HG02678 (cell line): ENCODE measurements around the gene OIP5.
"Not testable (repeated sequence)": the region's sequence is repeated elsewhere in the genome, so short reads cannot be mapped to it uniquely, and the experiment has no call there.

Experiments
- ATAC-seq: cut with Tn5 transposase; IDR thresholded peaks from one replicate; pipeline ENCODE4 v1.9.1; 2021; ENCODE audit warnings: mild to moderate bottlenecking, moderate library complexity; ENCODE audit not compliant: unreplicated experiment

OIP5 gene

DNA sequence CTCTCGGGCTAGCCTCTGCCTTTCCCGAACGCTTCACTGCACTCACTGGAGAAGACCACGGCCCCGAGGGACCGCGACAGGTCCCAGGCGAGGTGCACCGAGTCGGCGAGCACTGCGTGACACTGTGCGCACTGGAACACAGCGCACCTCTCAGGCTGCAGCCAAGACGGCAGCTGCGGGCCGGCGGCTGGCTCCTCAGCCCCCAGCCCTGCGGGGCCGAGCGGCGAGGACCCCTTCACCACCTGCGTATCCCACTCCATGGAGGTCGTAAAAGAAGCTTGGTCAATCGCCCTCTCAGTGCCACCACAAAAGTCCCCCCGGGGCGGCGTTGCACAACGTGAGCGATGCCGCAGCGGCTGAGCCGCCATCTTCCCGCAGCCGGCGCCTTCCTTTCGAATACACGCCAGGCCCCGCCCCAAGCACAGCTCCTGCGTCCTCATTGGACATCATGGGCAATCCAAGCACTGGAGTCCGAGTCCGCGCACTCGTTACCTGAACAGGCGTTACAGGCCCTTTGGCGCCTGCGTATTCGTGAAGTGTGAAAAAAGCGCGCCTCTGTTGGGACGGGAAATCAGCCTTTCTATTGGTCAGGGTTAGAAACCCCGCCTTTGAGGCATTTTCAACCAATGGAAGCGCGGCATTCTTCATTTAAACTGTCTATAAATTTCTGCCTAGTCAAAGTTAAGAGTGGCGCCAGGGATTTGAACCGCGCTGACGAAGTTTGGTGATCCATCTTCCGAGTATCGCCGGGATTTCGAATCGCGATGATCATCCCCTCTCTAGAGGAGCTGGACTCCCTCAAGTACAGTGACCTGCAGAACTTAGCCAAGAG is at the start of gene OIP5, which contains the start of gene NUSAP1:
OIP5 (minus strand) TSS at position 398 of the 832 bp plus-strand sequence; CDS start at position 368, 30 bp downstream.
NUSAP1 (plus strand) TSS at position 688 of the 832 bp plus-strand sequence; CDS start at position 765, 77 bp downstream.
- ATAC-seq = peak; percentile 91

GRCh38 chr15:41377978-41378377 is 45.6 kb upstream of the OIP5 start:
- no peak for ATAC-seq

DNA sequence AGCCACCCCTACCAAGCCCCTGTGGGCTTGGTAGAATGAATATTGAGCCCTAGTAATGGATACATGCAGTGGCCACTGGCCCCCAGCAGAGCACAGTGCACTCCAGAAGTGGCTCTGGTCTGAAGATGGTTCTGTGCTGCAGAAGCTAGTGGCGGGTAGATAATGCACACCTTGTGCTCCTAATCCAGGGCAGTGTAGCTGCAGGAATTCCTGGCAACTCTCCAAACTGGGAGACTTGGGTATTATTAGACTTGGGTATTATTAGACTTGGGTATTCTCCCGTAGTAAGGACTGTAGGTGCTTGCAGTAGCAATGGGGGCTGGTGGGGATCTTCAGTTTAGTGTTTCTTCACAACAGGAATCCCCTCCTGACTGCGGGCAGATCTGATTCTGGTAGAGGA is 35.0 kb upstream of the OIP5 start:
- no peak for ATAC-seq

- no peak for ATAC-seq
Measured at GRCh38 chr15:41354371-41354770, 22.0 kb upstream of the OIP5 start.

- no peak for ATAC-seq
Measured at GRCh38 chr15:41350057-41350717, 17.8 kb upstream of the OIP5 start.

DNA sequence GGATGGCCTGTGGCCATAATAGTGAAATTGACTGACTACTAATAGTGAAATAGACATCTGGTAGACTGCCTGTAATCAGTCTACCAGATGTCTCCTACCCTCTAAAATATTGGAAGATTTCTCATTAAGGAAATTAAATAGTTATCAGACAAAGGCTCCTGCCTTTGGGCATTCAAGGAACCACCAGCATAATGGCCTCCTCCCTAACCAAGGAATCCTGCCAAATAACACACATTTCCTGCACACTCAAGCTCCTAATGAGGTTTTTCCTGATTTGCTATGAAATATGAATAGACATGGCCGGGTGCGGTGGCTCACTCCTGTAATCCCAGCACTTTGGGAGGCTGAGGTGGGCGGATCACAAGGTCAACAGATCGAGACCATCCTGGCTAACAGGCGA is 14.8 kb upstream of the OIP5 start:
- ATAC-seq = no peak

DNA sequence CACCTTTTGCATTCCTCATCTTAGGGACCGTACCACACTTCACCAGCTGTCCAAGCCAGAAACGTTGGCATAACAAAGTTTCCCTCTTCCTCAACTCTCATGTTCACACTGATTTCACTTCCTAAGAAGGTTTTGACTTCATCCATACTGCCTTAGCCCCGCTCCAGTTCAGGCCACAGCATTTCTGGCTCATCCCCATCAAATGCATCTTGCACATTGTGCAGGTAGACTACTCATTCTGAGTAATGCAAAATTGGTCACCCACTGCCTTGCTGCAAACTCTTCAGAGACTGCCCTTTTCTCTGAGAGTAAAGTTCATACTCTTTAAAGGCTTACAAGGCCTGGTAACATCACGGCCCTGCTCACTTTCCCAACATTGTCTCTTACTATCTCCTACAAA is 9.1 kb upstream of the OIP5 start:
- ATAC-seq = no peak

DNA sequence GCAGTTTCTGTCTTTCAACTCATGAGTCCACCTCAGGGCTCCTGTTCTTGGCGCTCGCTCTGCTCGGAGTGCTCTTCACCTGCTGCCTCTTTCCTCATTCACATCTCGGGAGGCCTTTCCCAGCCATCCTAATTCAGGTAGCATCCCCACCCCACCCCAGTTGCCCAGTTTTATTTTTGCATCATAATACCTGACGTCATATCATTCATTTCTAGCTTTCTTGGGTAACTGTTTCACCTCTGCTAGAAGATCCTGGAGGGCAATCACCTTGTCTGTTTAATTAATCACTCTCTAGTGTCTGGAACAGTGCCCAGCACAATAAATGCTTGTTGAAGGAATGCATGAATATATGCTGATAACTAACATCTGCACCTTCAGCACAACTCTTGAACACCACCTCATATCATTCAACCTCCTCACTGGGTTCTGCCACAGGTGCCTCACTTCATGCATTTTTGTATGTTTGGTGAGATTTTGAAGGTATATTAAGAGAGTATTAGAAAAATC is 7.9 kb upstream of the OIP5 start:
- no peak for ATAC-seq

DNA sequence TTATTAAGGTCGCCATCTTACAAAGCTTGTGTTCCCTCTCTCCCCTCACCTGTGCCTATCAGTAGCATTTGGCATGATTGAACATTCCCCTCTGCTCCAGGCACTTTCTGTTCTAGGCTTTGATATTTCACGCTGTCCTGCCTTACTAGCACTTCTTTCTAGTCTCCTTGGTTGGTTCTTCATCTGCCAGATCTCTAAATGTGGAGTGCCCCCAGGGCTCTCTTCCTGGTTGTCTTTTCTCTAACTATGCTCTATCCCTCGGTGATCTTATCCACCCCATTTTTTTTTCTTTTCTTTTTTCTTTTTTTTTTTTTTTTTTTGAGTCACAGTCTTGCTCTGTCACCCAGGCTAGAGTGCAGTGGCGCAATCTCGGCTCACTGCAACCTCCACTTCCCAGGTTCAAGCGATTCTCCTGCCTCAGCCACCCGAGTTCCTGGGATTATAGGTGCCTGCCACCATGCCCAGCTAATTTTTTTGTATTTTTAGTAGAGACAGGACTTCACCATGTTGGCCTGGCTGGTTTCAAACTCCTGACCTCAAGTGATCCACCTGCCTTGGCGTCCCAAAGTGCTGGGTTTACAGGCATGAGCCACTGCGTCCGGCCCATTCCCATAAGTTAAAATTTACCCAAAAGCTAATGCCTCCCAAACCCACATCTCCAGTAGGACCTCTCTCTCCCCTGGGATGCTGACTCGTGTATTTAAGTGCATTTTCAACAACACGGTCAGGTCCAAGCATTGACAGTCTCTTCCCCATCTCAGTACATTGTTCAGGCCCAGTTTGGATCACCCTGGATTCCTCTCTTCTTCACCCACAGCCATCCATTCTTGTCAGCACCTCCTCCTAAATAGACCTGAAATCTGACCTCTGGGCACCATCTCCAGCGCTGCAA is 5.5 kb upstream of the OIP5 start:
- ATAC-seq = no peak

DNA sequence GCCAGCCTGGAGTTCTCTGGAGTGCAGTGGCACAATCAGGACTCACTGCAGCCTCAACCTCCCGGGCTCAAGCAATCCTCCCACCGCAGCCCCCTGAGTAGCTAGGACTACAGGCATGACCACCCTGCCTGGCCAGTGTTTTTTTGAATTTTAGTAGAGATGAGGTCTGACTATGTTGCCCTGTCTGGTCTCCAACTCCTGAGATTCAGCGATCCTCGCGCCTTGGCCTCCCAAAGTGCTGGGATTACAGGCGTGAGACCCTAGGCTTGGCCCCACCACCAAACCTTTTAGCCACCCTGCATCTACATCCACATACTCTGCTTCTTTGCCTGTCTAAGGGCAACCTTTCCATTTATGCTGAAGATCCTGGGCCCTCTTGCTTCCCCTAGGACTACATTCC is 4.7 kb upstream of the OIP5 start:
- ATAC-seq = no peak

DNA sequence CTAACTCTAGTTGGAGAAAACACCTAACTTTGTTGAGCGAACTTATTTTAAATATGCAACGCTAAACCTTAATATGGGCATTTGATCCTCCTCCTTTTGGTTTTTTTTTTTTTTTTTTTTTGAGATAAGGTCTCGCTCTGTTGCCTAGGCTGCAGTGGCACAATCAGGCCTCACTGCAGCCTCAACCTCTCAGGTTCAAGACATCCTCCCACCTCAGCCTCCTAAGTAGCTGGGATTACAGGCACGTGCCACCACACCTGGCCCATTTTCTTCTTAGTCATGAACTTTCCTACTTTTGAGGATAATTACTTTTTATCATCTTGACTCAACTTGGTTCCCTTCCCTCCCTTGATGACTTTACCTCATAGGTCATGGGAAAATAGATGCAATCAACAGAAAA is 4.2 kb upstream of the OIP5 start:
- ATAC-seq = no peak

- no peak for ATAC-seq
Measured at GRCh38 chr15:41334293-41335120, 2.1 kb upstream of the OIP5 start.

DNA sequence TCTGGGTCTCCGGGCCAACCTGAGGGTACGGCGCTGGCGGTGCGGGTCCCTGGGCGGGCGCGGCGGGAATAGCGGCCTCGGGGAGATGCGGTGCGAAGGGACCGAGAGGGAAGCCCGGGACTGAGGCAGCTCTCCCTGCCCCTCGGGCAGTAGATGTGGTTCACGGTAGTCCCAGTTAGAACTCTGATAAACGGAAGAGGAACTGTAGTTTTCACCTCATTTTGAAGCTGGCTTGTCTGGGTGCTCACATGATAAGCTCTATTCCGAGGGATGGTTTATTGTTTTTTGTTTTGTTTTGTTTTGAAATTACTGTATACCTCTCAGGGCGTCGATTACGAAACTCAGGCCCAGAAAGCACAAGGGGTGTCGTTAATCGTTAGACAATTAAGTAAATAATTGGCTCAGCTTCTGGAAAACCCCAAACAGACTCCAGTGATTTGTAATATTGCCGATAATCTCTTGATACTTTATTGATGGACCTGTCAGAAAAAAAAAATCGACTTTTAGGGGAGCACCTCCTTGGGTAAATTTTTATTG is 703 bp upstream of the OIP5 start:
- peak; percentile 19 for ATAC-seq

DNA sequence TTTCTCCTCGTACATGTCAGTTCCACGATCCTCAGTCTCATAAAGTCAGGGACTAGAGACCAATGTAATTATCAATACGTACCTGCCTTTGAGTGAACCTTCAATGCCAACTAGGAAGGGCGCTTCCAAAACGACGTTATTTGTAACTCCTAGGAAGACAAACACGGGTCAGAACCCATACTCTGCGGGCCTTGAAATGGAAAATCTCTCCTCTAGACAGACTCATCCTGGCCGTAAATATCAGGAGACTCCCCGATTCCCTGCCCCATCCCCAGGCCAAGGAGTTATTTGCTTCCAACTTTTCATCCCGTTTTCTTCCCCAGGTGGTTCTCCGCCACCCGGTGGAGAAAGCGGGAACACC is 578 bp downstream of the OIP5 start:
- no peak for ATAC-seq

GRCh38 chr15:41331281-41331680 is 1.1 kb downstream of the OIP5 start:
- no peak for ATAC-seq

GRCh38 chr15:41323611-41324010 is 8.8 kb downstream of the OIP5 start:
- no peak for ATAC-seq

- not testable (repeated sequence) for ATAC-seq
Measured at GRCh38 chr15:41320805-41321330, 11.5 kb downstream of the OIP5 start.

GRCh38 chr15:41309226-41309905 is 23.0 kb downstream of the OIP5 start:
- ATAC-seq = no peak

GRCh38 chr15:41307679-41308078 is 24.7 kb downstream of the OIP5 start:
- no peak for ATAC-seq
